ENCODE data around the gene ATP8B4. TPM values are rescaled to one million over a fixed set of nuclear protein-coding genes. Genes with fewer than 3 reads are reported as not detected.

Gene ATP8B4
- polyA plus RNA-seq, 3 donors = 6.1 to 9.6 (median 6.8) TPM

GRCh38 chr15:49857496-49858475 is 261.2 kb downstream of the ATP8B4 start:
- H3K27ac Mint-ChIP-seq = peak overlapping the region in 3 of 7 donors; percentile 46 to 73 (median 53)
- H3K4me1 Mint-ChIP-seq = peaks cover 23% of the 10 kb centered on the region
- Histone ChIP-seq H3K27me3 (ENCODE audit: control insufficient read depth in 2 of 2, insufficient read depth in 2 of 2, low read length in 2 of 2) (no peaks in the 10 kb centered on the region), H3K4me1 (ENCODE audit: control insufficient read depth in 1 of 2, insufficient read depth in 2 of 2, low read length in 2 of 2) (peaks cover 7 to 15% of the 10 kb centered on the region in 2 donors), H3K9me3 (replicated peaks in 1 of 2; ENCODE audit: control insufficient read depth in 1 of 2, insufficient read depth in 1 of 2, low read length in 2 of 2) (no peaks in the 10 kb centered on the region), H2AFZ (ENCODE audit: insufficient read depth, low read depth, low read length, poor library complexity, severe bottlenecking) (no peak overlapping the region), H3K27ac (ENCODE audit: low read depth in 1 of 2, low read length in 2 of 2) (no peak overlapping the region), H3K36me3 (replicated peaks in 1 of 2; ENCODE audit: control insufficient read depth in 1 of 2, insufficient read depth in 2 of 2, low read length in 2 of 2) (peaks cover 44 to 64% of the 10 kb centered on the region in 2 donors), H4K20me1 (ENCODE audit: insufficient read depth, low read length) (no peaks in the 10 kb centered on the region), H3K4me3 (replicated peaks in 1 of 3; ENCODE audit: low read depth in 2 of 3, low read length in 3 of 3) (no peak overlapping the region), H3K9ac (ENCODE audit: insufficient read depth, low read length, poor library complexity, severe bottlenecking) (no peak overlapping the region), H3K4me2 (replicated peaks; ENCODE audit: extremely low read depth, low read length, poor library complexity, severe bottlenecking) (no peak overlapping the region), H3K79me2 (ENCODE audit: insufficient read depth, low read length) (no peaks in the 10 kb centered on the region)
- no CpG with 5 or more reads among the region's 4 CpGs for WGBS (ENCODE audit: insufficient coverage)
- peaks cover 48 to 69% of the 10 kb centered on the region in 2 donors for H3K36me3 Mint-ChIP-seq
- no peak overlapping the region for H3K4me3 Mint-ChIP-seq
- no peak for DNase-seq
- intact Hi-C loops (cut with micrococcal nuclease) = no loop called here
- no peaks in the 10 kb centered on the region for H3K27me3 Mint-ChIP-seq (ENCODE audit: low read depth in 3 of 3)
- TF ChIP-seq CTCF (IDR thresholded peaks at IDR 0.05) = no peak
- H3K9me3 Mint-ChIP-seq = no peaks in the 10 kb centered on the region

- Histone ChIP-seq H3K9me3 (replicated peaks in 1 of 2; ENCODE audit: control insufficient read depth in 1 of 2, insufficient read depth in 1 of 2, low read length in 2 of 2) (no peaks in the 10 kb centered on the region), H3K79me2 (ENCODE audit: insufficient read depth, low read length) (no peaks in the 10 kb centered on the region), H3K27me3 (ENCODE audit: control insufficient read depth in 2 of 2, insufficient read depth in 2 of 2, low read length in 2 of 2) (no peaks in the 10 kb centered on the region), H3K27ac (ENCODE audit: low read depth in 1 of 2, low read length in 2 of 2) (peak overlapping the region in 1 of 2 donors; percentile 65), H3K36me3 (replicated peaks in 1 of 2; ENCODE audit: control insufficient read depth in 1 of 2, insufficient read depth in 2 of 2, low read length in 2 of 2) (peaks cover 39 to 65% of the 10 kb centered on the region in 2 donors), H3K4me2 (replicated peaks; ENCODE audit: extremely low read depth, low read length, poor library complexity, severe bottlenecking) (no peak overlapping the region), H3K9ac (ENCODE audit: insufficient read depth, low read length, poor library complexity, severe bottlenecking) (peak overlapping the region; percentile 1), H3K4me1 (ENCODE audit: control insufficient read depth in 1 of 2, insufficient read depth in 2 of 2, low read length in 2 of 2) (peaks cover 7 to 15% of the 10 kb centered on the region in 2 donors), H2AFZ (ENCODE audit: insufficient read depth, low read depth, low read length, poor library complexity, severe bottlenecking) (no peak overlapping the region), H3K4me3 (replicated peaks in 1 of 3; ENCODE audit: low read depth in 2 of 3, low read length in 3 of 3) (no peak overlapping the region), H4K20me1 (ENCODE audit: insufficient read depth, low read length) (no peaks in the 10 kb centered on the region)
- Mint-ChIP-seq H3K27me3 (ENCODE audit: low read depth in 3 of 3) (no peaks in the 10 kb centered on the region), H3K4me3 (no peak overlapping the region), H3K4me1 (peaks cover 23% of the 10 kb centered on the region), H3K27ac (peak overlapping the region in 4 of 7 donors; percentile 7 to 76 (median 33)), H3K9me3 (peaks cover 0 to 3% (median 0%) of the 10 kb centered on the region in 7 donors), H3K36me3 (peaks cover 55 to 68% of the 10 kb centered on the region in 2 donors)
- intact Hi-C loops (cut with micrococcal nuclease) = no loop called here
- peak in 2 of 3 donors; percentile 8 for DNase-seq
- no peak for TF ChIP-seq CTCF (IDR thresholded peaks at IDR 0.05)
- WGBS (ENCODE audit: insufficient coverage) = no CpG with 5 or more reads among the region's 4 CpGs
These were observed 263.0 kb downstream of the ATP8B4 start for GRCh38 chr15:49855917-49856637.

All from CD14-positive monocyte (primary cell).